RWPE1 (cell line): ENCODE measurements around the gene DCBLD2.

Experiments
- CTCF ChIA-PET: fragments of 350-600 bp; sonication (Branson Sonifier 250); formaldehyde crosslinking; extraction: SDS; loops from one replicate; lab custom pipeline; 2021; lab: Yijun Ruan, JAX
- POLR2A ChIA-PET: fragments of 400-600 bp; formaldehyde crosslinking; extraction: SDS; loops from one replicate; lab custom pipeline; 2020; ENCODE audit warnings: antibody characterized with exemption; ENCODE audit not compliant: low non-redundant PET; lab: Yijun Ruan, JAX
- DNase-seq: peaks from one replicate; pipeline ENCODE4 v3.0.0; 2012; ENCODE audit warnings: low spot score
- H3K27ac ChIP-seq: fragments of 450-650 bp; 2 replicates; pipeline ENCODE4 v1.5.1; 2017
- TF ChIP-seq, protein P1 (sequence below): fragments of 450-650 bp; conservative IDR thresholded peaks from 2 replicates; pipeline ENCODE4 v1.5.1; 2017; ENCODE audit warnings: low read depth, mild to moderate bottlenecking

Gene DCBLD2

GRCh38 chr3:98754483-98754882 lies 147.0 kb downstream of the DCBLD2 start:
- TF ChIP-seq, protein P1, sequence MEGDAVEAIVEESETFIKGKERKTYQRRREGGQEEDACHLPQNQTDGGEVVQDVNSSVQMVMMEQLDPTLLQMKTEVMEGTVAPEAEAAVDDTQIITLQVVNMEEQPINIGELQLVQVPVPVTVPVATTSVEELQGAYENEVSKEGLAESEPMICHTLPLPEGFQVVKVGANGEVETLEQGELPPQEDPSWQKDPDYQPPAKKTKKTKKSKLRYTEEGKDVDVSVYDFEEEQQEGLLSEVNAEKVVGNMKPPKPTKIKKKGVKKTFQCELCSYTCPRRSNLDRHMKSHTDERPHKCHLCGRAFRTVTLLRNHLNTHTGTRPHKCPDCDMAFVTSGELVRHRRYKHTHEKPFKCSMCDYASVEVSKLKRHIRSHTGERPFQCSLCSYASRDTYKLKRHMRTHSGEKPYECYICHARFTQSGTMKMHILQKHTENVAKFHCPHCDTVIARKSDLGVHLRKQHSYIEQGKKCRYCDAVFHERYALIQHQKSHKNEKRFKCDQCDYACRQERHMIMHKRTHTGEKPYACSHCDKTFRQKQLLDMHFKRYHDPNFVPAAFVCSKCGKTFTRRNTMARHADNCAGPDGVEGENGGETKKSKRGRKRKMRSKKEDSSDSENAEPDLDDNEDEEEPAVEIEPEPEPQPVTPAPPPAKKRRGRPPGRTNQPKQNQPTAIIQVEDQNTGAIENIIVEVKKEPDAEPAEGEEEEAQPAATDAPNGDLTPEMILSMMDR, result no peak
- CTCF ChIA-PET, result no interaction called here
- no peak for DNase-seq
- POLR2A ChIA-PET, result no interaction called here
- H3K27ac ChIP-seq, result no peak overlapping the region

- ChIA-PET CTCF (interaction anchor here (0.7 kb wide), 1 partner anchor 614 kb away, joined by 3 read pairs; no protein-coding TSS in a partner anchor), POLR2A (no interaction called here)
- H3K27ac ChIP-seq, result no peak overlapping the region
- TF ChIP-seq, protein P1, result no peak
- no peak for DNase-seq
These were observed 151.1 kb downstream of the DCBLD2 start for GRCh38 chr3:98750276-98750919.

GRCh38 chr3:98746882-98747281 lies 154.6 kb downstream of the DCBLD2 start:
- DNase-seq, result no peak
- TF ChIP-seq, protein P1, result no peak
- ChIA-PET POLR2A (no interaction called here), CTCF (interaction anchor here (0.7 kb wide), 1 partner anchor 129 kb away, joined by 3 read pairs; no protein-coding TSS in a partner anchor)
- H3K27ac ChIP-seq, result no peak overlapping the region

GRCh38 chr3:98746122-98746521 lies 155.4 kb downstream of the DCBLD2 start:
- POLR2A ChIA-PET, result no interaction called here
- DNase-seq, result no peak
- H3K27ac ChIP-seq, result no peak overlapping the region
- TF ChIP-seq, protein P1, result no peak
- CTCF ChIA-PET, result no interaction called here
